Measurements from ENCODE around the gene UBA1. TPM values are rescaled to one million over a fixed set of nuclear protein-coding genes. Genes with fewer than 3 reads are reported as not detected.

Gene UBA1
- polyA plus RNA-seq, 2 of the 4 experiments (the other 2 are of a cell fraction): 160 to 192 TPM

DNA sequence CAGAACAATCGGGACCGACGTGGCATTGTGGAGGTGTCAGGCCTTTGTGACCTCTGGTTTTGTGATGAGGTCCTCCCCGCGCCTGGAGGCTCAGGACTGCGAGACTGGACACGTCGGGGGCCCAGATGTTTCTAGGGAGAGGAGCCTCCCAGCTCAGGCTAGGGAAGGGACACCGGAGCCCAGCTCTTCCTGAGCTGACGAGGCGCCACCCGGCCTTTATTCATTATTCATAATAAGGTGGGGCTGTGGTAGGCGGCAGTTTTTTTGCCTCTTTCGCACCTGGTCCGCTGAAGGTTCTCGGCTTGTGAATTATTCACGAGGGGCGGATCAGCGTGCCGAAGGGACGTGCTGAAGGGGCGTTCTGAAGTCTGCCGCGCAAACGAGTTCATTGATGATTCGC is 2.3 kb upstream of the UBA1 start:
- Histone ChIP-seq H3K9me3 (no peaks in the 10 kb centered on the region), H3K27ac (peak overlapping the region; percentile 83 to 89), H3K4me2 (peak overlapping the region; percentile 86), H3K4me1 (peaks cover 19% of the 10 kb centered on the region), H3K4me3 (peak overlapping the region; percentile 84)
- DNase-seq (ENCODE audit: low read depth in 1 of 2, low spot score in 1 of 2) (no peak), FAIRE-seq (no peak), ATAC-seq (peak; percentile 10 to 14; a peak in 3 of 6 replicates)
- ChIA-PET CTCF (interaction anchor here (0.6 to 3.0 kb wide), 6 partner anchors 9 to 453 kb away, joined by 3 to 16 read pairs (median 4); no protein-coding TSS in a partner anchor), POLR2A (interaction anchor here (1.0 to 1.4 kb wide), 3 partner anchors 27 to 291 kb away, joined by 4 to 6 read pairs (median 4); partner anchors contain the start of gene CDK16)
- 20% methylated on average over 24 of the region's 26 CpGs for WGBS (ENCODE audit: missing lambda C conversion rate)
- TF ChIP-seq BCL3 (IDR thresholded peaks at IDR 0.05) (no peak), ESRRA (IDR thresholded peaks at IDR 0.05; ENCODE audit: borderline replicate concordance, low read length) (no peak), SMC3 (IDR thresholded peaks at IDR 0.05) (no peak), HOXB13 (CRISPR knock-in tag; IDR thresholded peaks at IDR 0.05; ENCODE audit: low read depth) (no peak), CHD2 (IDR thresholded peaks at IDR 0.05; ENCODE audit: low read length, partially characterized antibody) (no peak), CBX2 (IDR thresholded peaks at IDR 0.05; ENCODE audit: borderline replicate concordance, low read depth) (no peak), SREBF2 (IDR thresholded peaks at IDR 0.05) (no peak), ZNF302 (CRISPR knock-in tag; IDR thresholded peaks at IDR 0.05) (no peak), EHMT2 (IDR thresholded peaks at IDR 0.05; ENCODE audit: low read depth) (no peak), NFE2L2 (conservative IDR thresholded peaks at IDR 0.05; ENCODE audit: low read length) (no peak), REST (IDR thresholded peaks at IDR 0.05) (no peak), GATA3 (IDR thresholded peaks at IDR 0.05; ENCODE audit: borderline replicate concordance) (no peak), NR3C1 (IDR thresholded peaks at IDR 0.05) (no peak), ZFP36 (IDR thresholded peaks at IDR 0.05; ENCODE audit: borderline replicate concordance, partially characterized antibody) (no peak), RNF2 (IDR thresholded peaks at IDR 0.05; ENCODE audit: borderline replicate concordance, low read depth) (no peak), CBX8 (IDR thresholded peaks at IDR 0.05) (no peak)

- WGBS (ENCODE audit: missing lambda C conversion rate): 85% methylated on average over 16 of the region's 16 CpGs
- CTCF ChIA-PET: interaction anchor here (0.6 to 3.0 kb wide), 6 partner anchors 8 to 452 kb away, joined by 3 to 16 read pairs (median 8); no protein-coding TSS in a partner anchor
- Histone ChIP-seq H3K4me3 (peak overlapping the region; percentile 84), H3K4me2 (peak overlapping the region; percentile 86), H3K9me3 (no peaks in the 10 kb centered on the region), H3K27ac (peak overlapping the region in 1 of 2 experiments; percentile 89; a peak in 3 of 6 replicates), H3K4me1 (peaks cover 25% of the 10 kb centered on the region)
- TF ChIP-seq JUN (IDR thresholded peaks at IDR 0.05): no peak
- no peak for TF ChIP-seq MAZ (IDR thresholded peaks at IDR 0.05; ENCODE audit: borderline replicate concordance, low read depth, low read length)
- POLR2A ChIA-PET: no interaction called here
- ATAC-seq (no peak), FAIRE-seq (no peak), DNase-seq (ENCODE audit: low read depth in 1 of 2, low spot score in 1 of 2) (no peak)
Measured at GRCh38 chrX:47191806-47192401, 1.7 kb upstream of the UBA1 start.

Data from A549 (cell line).